Subcutaneous abdominal adipose tissue (tissue), 5 donors: Measurements from ENCODE around the gene PCDHGB7.
A peak's percentile ranks its signal among the peaks of the same experiment; 100 is the strongest.
"Not testable (repeated sequence)": the region's sequence is repeated elsewhere in the genome, so short reads cannot be mapped to it uniquely, and the experiment has no call there.

Source experiments
- H3K27ac ChIP-seq: one replicate; pipeline ENCODE4 v1.7.0; 2013; ENCODE audit warnings: low read depth, mild to moderate bottlenecking, inconsistent platforms, low read length, moderate library complexity
- H3K27me3 ChIP-seq, 5 donors: one replicate each; pipeline ENCODE4 v1.7.0; 2013; ENCODE audit warnings: low read length in 5 of 5, inconsistent platforms in 1 of 5; ENCODE audit not compliant: control insufficient read depth in 5 of 5, insufficient read depth in 4 of 5
- H3K36me3 ChIP-seq, 5 donors: one replicate each; pipeline ENCODE4 v1.7.0; 2013; ENCODE audit warnings: low read length in 5 of 5; ENCODE audit not compliant: control insufficient read depth in 5 of 5, insufficient read depth in 5 of 5
- H3K4me1 ChIP-seq, 5 donors: one replicate each; pipeline ENCODE4 v1.7.0; 2013; ENCODE audit warnings: low read length in 5 of 5, mild to moderate bottlenecking in 3 of 5, moderate library complexity in 1 of 5; ENCODE audit not compliant: control insufficient read depth in 5 of 5, insufficient read depth in 5 of 5
- H3K4me3 ChIP-seq, 5 donors: one replicate each; pipeline ENCODE4 v1.7.0; 2013; ENCODE audit warnings: low read length in 5 of 5, low read depth in 1 of 5
- H3K9ac ChIP-seq, 5 donors: one replicate each; pipeline ENCODE4 v1.7.0; 2013; ENCODE audit warnings: low read length in 5 of 5, mild to moderate bottlenecking in 4 of 5, moderate library complexity in 3 of 5
- H3K9me3 ChIP-seq, 5 donors: one replicate each; pipeline ENCODE4 v1.7.0; 2013; ENCODE audit warnings: low read length in 5 of 5; ENCODE audit not compliant: control insufficient read depth in 5 of 5
- donor health status: healthy.
- donor health status: healthy.
- donor health status: healthy.
- donor health status: healthy.
- donor health status: healthy.

Gene PCDHGB7

DNA sequence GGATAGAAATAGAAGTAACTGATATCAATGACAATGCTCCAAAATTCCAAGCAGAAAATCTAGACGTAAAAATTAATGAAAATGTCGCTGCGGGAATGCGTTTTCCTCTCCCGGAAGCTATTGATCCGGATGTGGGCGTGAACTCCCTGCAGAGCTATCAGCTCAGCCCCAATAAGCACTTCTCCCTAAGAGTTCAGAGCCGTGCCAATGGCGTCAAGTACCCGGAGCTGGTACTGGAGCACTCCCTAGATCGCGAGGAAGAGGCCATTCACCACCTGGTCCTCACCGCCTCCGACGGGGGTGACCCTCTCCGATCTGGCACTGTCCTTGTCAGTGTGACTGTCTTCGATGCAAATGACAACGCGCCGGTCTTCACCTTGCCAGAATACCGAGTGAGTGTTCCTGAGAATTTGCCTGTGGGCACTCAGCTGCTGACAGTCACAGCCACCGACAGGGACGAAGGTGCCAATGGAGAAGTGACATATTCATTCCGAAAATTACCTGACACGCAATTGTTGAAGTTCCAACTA lies 3.9 kb upstream of the PCDHGB7 start:
- Histone ChIP-seq H3K4me1 (peaks cover 0 to 30% (median 23%) of the 10 kb centered on the region in 5 donors), H3K9ac (peak overlapping the region in 1 of 5 donors; percentile 56), H3K27me3 (peaks cover 0 to 10% (median 5%) of the 10 kb centered on the region in 5 donors), H3K9me3 (peaks cover 36 to 65% (median 54%) of the 10 kb centered on the region in 5 donors), H3K27ac (no peak overlapping the region), H3K36me3 (no peaks in the 10 kb centered on the region), H3K4me3 (peak overlapping the region; percentile 56 to 76 (median 68))

GRCh38 chr5:141414548-141415274 lies 2.8 kb upstream of the PCDHGB7 start:
- Histone ChIP-seq H3K4me1 (peaks cover 0 to 34% (median 19%) of the 10 kb centered on the region in 5 donors), H3K4me3 (peak overlapping the region in 3 of 5 donors; percentile 20 to 63 (median 46)), H3K9me3 (peaks cover 42 to 65% (median 55%) of the 10 kb centered on the region in 5 donors)
- not testable (repeated sequence) for H3K36me3 ChIP-seq, H3K9ac ChIP-seq, H3K27ac ChIP-seq, H3K27me3 ChIP-seq

DNA sequence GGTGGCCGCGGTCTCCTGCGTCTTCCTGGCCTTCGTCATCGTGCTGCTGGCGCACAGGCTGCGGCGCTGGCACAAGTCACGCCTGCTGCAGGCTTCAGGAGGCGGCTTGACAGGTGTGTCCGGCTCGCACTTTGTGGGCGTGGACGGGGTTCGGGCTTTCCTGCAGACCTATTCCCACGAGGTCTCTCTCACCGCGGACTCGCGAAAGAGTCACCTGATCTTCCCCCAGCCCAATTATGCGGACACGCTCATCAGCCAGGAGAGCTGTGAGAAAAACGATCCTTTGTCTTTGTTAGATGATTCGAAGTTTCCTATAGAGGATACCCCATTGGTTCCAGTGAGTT lies 2.2 kb upstream of the PCDHGB7 start:
- not testable (repeated sequence) for H3K9ac ChIP-seq, H3K27ac ChIP-seq, H3K36me3 ChIP-seq, H3K27me3 ChIP-seq
- Histone ChIP-seq H3K4me1 (peaks cover 0 to 29% (median 15%) of the 10 kb centered on the region in 5 donors), H3K4me3 (peak overlapping the region in 1 of 5 donors; percentile 12), H3K9me3 (peaks cover 41 to 64% (median 55%) of the 10 kb centered on the region in 5 donors)

DNA sequence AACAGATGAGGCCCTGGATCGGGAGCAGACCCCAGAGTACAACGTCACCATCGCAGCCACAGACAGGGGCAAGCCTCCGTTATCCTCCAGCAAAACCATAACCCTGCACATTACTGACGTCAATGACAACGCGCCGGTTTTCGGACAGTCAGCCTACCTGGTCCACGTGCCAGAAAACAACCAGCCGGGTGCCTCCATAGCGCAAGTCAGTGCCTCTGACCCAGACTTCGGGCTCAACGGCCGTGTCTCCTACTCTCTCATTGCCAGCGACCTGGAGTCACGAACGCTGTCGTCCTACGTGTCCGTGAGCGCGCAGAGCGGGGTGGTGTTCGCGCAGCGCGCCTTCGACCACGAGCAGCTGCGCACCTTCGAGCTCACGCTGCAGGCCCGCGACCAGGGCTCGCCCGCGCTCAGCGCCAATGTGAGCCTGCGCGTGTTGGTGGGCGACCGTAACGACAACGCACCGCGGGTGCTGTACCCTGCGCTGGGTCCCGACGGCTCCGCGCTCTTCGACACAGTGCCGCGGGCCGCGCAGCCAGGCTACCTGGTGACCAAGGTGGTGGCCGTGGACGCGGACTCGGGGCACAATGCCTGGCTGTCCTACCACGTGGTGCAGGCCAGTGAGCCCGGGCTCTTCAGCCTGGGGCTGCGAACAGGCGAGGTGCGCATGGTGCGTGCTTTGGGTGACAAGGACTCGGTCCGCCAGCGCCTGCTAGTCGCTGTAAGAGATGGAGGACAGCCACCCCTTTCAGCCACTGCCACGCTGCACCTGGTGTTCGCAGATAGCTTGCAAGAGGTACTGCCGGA lies 1.8 kb downstream of the PCDHGB7 start:
- Histone ChIP-seq H3K9me3 (peaks cover 43 to 72% (median 65%) of the 10 kb centered on the region in 5 donors), H3K4me1 (peaks cover 0 to 34% (median 14%) of the 10 kb centered on the region in 5 donors), H3K9ac (no peak overlapping the region), H3K36me3 (no peaks in the 10 kb centered on the region), H3K4me3 (peak overlapping the region; percentile 45 to 68 (median 60)), H3K27me3 (peaks cover 0 to 10% (median 6%) of the 10 kb centered on the region in 5 donors), H3K27ac (no peak overlapping the region)

DNA sequence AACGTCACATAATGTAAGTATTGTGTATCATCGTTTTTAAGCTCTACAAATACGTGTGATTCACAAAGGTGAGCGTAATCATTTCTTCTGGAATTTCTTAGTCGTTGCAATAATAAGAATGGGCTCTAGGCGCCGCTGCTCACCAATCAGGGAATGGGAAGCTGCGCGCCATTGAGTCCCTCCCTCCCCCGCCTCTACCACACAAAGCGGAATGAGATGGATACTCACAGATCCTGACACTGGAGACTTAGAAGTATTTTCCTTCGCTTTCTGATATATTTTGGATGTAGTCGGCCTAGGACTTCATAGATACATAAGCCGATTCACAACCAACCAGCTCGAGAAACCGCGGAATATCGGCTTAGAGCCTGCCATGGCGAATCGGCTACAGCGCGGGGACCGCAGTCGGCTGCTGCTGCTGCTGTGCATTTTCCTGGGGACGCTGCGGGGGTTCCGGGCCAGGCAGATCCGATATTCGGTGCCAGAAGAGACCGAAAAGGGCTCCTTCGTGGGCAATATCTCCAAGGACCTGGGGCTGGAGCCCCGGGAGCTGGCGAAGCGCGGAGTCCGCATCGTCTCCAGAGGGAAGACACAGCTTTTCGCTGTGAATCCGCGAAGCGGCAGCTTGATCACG lies 3.5 kb downstream of the PCDHGB7 start, which contains the start of gene PCDHGA11:
TSS of gene PCDHGA11 (plus strand) at position 197 of the 634 bp plus-strand sequence. CDS start at position 374, 177 bp downstream.
- H3K27ac ChIP-seq = no peak within 1 kb of the TSS
- no peaks in the 10 kb centered on the region for H3K36me3 ChIP-seq
- peaks cover 0 to 34% (median 14%) of the 10 kb centered on the region in 5 donors for H3K4me1 ChIP-seq
- peak within 1 kb of the TSS; percentile 45 to 68 (median 66) for H3K4me3 ChIP-seq
- H3K9ac ChIP-seq = peak within 1 kb of the TSS in 2 of 5 donors; percentile 1 to 5
- H3K9me3 ChIP-seq = peaks cover 42 to 77% (median 71%) of the 10 kb centered on the region in 5 donors
- H3K27me3 ChIP-seq = peaks cover 0 to 10% (median 6%) of the 10 kb centered on the region in 5 donors

DNA sequence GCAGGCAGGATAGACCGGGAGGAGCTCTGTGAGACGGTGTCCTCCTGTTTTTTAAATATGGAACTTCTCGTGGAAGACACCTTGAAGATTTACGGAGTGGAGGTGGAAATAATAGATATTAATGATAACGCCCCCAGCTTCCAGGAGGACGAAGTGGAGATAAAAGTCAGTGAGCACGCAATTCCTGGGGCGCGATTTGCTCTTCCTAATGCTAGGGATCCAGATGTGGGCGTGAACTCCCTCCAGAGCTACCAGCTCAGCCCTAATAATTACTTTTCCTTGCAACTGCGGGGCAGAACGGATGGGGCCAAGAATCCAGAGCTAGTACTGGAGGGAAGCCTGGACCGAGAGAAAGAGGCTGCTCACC lies 4.0 kb downstream of the PCDHGB7 start:
- H3K27ac ChIP-seq = no peak overlapping the region
- H3K27me3 ChIP-seq = peaks cover 0 to 10% (median 6%) of the 10 kb centered on the region in 5 donors
- peak overlapping the region in 1 of 5 donors; percentile 5 for H3K9ac ChIP-seq
- peaks cover 0 to 34% (median 14%) of the 10 kb centered on the region in 5 donors for H3K4me1 ChIP-seq
- H3K36me3 ChIP-seq = no peaks in the 10 kb centered on the region
- peak overlapping the region; percentile 38 to 66 (median 58) for H3K4me3 ChIP-seq
- peaks cover 43 to 78% (median 76%) of the 10 kb centered on the region in 5 donors for H3K9me3 ChIP-seq

DNA sequence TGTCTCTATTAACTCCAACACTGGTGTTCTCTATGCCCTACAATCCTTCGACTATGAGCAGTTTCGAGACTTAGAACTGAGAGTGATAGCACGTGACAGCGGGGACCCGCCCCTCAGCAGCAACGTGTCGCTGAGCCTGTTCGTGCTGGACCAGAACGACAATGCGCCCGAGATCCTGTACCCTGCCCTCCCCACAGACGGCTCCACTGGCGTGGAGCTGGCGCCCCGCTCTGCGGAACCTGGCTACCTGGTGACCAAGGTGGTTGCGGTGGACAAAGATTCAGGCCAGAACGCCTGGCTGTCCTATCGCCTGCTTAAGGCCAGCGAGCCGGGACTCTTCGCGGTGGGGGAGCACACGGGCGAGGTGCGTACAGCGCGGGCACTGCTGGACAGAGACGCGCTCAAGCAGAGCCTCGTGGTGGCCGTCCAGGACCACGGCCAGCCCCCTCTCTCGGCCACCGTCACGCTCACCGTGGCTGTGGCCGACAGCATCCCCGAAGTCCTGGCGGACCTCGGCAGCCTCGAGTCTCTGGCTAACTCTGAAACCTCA lies 5.3 kb downstream of the PCDHGB7 start:
- H3K4me1 ChIP-seq = peaks cover 0 to 30% (median 13%) of the 10 kb centered on the region in 5 donors
- peaks cover 0 to 3% (median 0%) of the 10 kb centered on the region in 5 donors for H3K36me3 ChIP-seq
- peaks cover 55 to 89% (median 85%) of the 10 kb centered on the region in 5 donors for H3K9me3 ChIP-seq
- peaks cover 0 to 10% (median 6%) of the 10 kb centered on the region in 5 donors for H3K27me3 ChIP-seq
- H3K9ac ChIP-seq = no peak overlapping the region
- peak overlapping the region in 4 of 5 donors; percentile 11 to 58 (median 33) for H3K4me3 ChIP-seq
- no peak overlapping the region for H3K27ac ChIP-seq

- Histone ChIP-seq H3K9ac (no peak overlapping the region), H3K9me3 (peaks cover 35 to 78% (median 76%) of the 10 kb centered on the region in 5 donors), H3K36me3 (peaks cover 0 to 4% (median 0%) of the 10 kb centered on the region in 5 donors), H3K4me3 (peak overlapping the region; percentile 11 to 56 (median 50)), H3K27ac (no peak overlapping the region), H3K4me1 (peaks cover 0 to 16% (median 13%) of the 10 kb centered on the region in 5 donors), H3K27me3 (peaks cover 0 to 12% (median 4%) of the 10 kb centered on the region in 5 donors)
Observed at GRCh38 chr5:141427783-141428426, 10.4 kb downstream of the PCDHGB7 start.
